Measurements from ENCODE around the gene SRM. TPM values are rescaled to one million over a fixed set of nuclear protein-coding genes. Genes with fewer than 3 reads are reported as not detected.

SRM gene
- total and polyA plus RNA-seq, 4 donors, result 8.6 to 59.1 (median 24.3) TPM

DNA sequence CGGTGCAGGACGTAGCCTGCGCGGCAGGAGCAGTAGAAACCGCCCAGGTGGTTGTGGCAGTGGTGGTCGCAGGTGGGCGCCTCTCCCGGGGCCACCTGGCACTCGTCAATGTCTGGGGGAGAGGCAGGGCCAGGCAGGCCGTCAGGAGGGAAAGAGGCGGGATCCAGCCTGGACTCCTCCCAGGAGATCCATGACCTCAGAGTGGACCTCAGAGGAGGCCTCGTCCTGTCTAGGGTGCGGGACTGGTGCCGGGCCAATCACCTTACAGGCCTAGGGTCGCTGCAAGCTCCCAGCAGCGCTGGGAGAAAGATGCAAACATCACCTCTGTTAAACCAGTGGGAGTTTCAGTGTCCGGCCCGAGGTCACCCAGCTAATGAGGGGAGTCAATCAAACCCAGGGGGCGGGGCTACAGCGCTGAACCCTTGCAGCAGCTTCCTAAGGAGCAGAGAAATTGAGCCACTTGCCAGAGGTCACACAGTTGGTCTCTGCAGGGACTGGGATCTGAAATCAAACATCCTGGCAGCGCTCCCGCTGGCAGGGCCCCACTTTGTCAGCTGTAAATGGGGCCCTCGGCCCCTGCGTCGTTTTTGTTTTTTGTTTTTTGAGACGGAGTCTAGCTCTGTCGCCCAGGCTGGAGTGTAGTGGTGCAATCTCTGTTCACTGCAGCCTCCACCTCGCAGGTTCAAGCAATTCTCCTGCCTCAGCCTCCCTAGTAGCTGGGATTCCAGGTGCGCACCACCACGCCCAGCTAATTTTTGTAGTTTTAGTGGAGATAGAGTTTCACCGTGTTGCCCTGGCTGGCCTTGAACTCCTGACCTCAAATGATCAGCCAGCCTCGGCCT lies 14.2 kb downstream of the SRM start:
- Histone ChIP-seq H3K9me3 (ENCODE audit: control insufficient read depth in 4 of 4, low read length in 3 of 4) (no peaks in the 10 kb centered on the region), H3K4me1 (ENCODE audit: control insufficient read depth in 4 of 4, insufficient read depth in 4 of 4, low read length in 3 of 4) (peaks cover 2 to 11% (median 8%) of the 10 kb centered on the region in 4 donors), H3K27ac (ENCODE audit: low read depth in 1 of 2, low read length in 2 of 2) (peak overlapping the region; percentile 78 to 100), H3K9ac (ENCODE audit: low read depth in 1 of 2, low read length in 2 of 2) (no peak overlapping the region), H3K27me3 (ENCODE audit: control insufficient read depth in 4 of 4, insufficient read depth in 4 of 4, low read length in 3 of 4) (no peaks in the 10 kb centered on the region), H3K36me3 (ENCODE audit: control insufficient read depth in 4 of 4, insufficient read depth in 3 of 4, low read depth in 1 of 4, low read length in 3 of 4) (peaks cover 12 to 30% (median 18%) of the 10 kb centered on the region in 4 donors), H3K4me3 (ENCODE audit: low read depth in 1 of 3, low read length in 3 of 3) (peak overlapping the region; percentile 61 to 97 (median 73))
- 44% methylated on average over 32 of the region's 32 CpGs for WGBS
- DNase-seq (ENCODE audit: low spot score), result no peak
- TF ChIP-seq ATF3 (IDR thresholded peaks at IDR 0.05), result no peak
- TF ChIP-seq RAD21 (IDR thresholded peaks at IDR 0.05), result no peak
- TF ChIP-seq HNF4G (IDR thresholded peaks at IDR 0.05), result no peak
- no peak for TF ChIP-seq SP1 (IDR thresholded peaks at IDR 0.05)
- TF ChIP-seq HNF4A (conservative IDR thresholded peaks at IDR 0.05), result peak in 1 of 2 donors; percentile 56

GRCh38 chr1:11044849-11045427 lies 14.9 kb downstream of the SRM start:
- 87% methylated on average over 16 of the region's 16 CpGs for WGBS
- peaks cover 2 to 11% (median 8%) of the 10 kb centered on the region in 4 donors for H3K4me1 ChIP-seq (ENCODE audit: control insufficient read depth in 4 of 4, insufficient read depth in 4 of 4, low read length in 3 of 4)
- H3K27ac ChIP-seq (ENCODE audit: low read depth in 1 of 2, low read length in 2 of 2), result peak overlapping the region; percentile 19 to 100
- peak overlapping the region in 1 of 3 donors; percentile 61 for H3K4me3 ChIP-seq (ENCODE audit: low read depth in 1 of 3, low read length in 3 of 3)
- peaks cover 12 to 35% (median 22%) of the 10 kb centered on the region in 4 donors for H3K36me3 ChIP-seq (ENCODE audit: control insufficient read depth in 4 of 4, insufficient read depth in 3 of 4, low read depth in 1 of 4, low read length in 3 of 4)
- DNase-seq (ENCODE audit: low spot score), result no peak
- no peaks in the 10 kb centered on the region for H3K27me3 ChIP-seq (ENCODE audit: control insufficient read depth in 4 of 4, insufficient read depth in 4 of 4, low read length in 3 of 4)
- no peak overlapping the region for H3K9ac ChIP-seq (ENCODE audit: low read depth in 1 of 2, low read length in 2 of 2)
- no peak for TF ChIP-seq ZBTB33 (IDR thresholded peaks at IDR 0.05)
- no peak for TF ChIP-seq SP1 (IDR thresholded peaks at IDR 0.05)
- no peak for TF ChIP-seq RXRA (IDR thresholded peaks at IDR 0.05)
- no peak for TF ChIP-seq HNF4G (IDR thresholded peaks at IDR 0.05)
- TF ChIP-seq RAD21 (IDR thresholded peaks at IDR 0.05), result no peak
- no peak for TF ChIP-seq HNF4A (conservative IDR thresholded peaks at IDR 0.05)
- no peak for TF ChIP-seq JUND (IDR thresholded peaks at IDR 0.05)
- TF ChIP-seq, protein P1, sequence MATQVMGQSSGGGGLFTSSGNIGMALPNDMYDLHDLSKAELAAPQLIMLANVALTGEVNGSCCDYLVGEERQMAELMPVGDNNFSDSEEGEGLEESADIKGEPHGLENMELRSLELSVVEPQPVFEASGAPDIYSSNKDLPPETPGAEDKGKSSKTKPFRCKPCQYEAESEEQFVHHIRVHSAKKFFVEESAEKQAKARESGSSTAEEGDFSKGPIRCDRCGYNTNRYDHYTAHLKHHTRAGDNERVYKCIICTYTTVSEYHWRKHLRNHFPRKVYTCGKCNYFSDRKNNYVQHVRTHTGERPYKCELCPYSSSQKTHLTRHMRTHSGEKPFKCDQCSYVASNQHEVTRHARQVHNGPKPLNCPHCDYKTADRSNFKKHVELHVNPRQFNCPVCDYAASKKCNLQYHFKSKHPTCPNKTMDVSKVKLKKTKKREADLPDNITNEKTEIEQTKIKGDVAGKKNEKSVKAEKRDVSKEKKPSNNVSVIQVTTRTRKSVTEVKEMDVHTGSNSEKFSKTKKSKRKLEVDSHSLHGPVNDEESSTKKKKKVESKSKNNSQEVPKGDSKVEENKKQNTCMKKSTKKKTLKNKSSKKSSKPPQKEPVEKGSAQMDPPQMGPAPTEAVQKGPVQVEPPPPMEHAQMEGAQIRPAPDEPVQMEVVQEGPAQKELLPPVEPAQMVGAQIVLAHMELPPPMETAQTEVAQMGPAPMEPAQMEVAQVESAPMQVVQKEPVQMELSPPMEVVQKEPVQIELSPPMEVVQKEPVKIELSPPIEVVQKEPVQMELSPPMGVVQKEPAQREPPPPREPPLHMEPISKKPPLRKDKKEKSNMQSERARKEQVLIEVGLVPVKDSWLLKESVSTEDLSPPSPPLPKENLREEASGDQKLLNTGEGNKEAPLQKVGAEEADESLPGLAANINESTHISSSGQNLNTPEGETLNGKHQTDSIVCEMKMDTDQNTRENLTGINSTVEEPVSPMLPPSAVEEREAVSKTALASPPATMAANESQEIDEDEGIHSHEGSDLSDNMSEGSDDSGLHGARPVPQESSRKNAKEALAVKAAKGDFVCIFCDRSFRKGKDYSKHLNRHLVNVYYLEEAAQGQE (IDR thresholded peaks at IDR 0.05), result no peak
- TF ChIP-seq FOXA1 (IDR thresholded peaks at IDR 0.05), result no peak
- no peaks in the 10 kb centered on the region for H3K9me3 ChIP-seq (ENCODE audit: control insufficient read depth in 4 of 4, low read length in 3 of 4)

All from liver (tissue), 9 donors.